Smooth muscle cell (in vitro differentiated cells): Measurements from ENCODE around the gene TMEM163. TPM values are rescaled to one million over a fixed set of nuclear protein-coding genes. Genes with fewer than 3 reads are reported as not detected.

Experiments
- DNase-seq: peaks from one replicate; lab custom pipeline; 2025; ENCODE audit not compliant: unreplicated experiment; lab: John Stamatoyannopoulos, UW
- H2AFZ ChIP-seq: fragments of 200-600 bp; sonication (generic); 2 replicates; pipeline ENCODE4 v1.6.0; 2016; ENCODE audit warnings: antibody characterized with exemption, low read depth, mild to moderate bottlenecking
- H3F3A ChIP-seq: fragments of 200-600 bp; sonication (generic); 2 replicates; pipeline ENCODE4 v1.6.0; 2017; ENCODE audit warnings: antibody characterized with exemption, low read depth
- H3K27ac ChIP-seq: fragments of 200-600 bp; sonication (generic); 2 replicates; pipeline ENCODE4 v1.5.1; 2016; ENCODE audit warnings: low read depth, mild to moderate bottlenecking
- H3K27me3 ChIP-seq: fragments of 200-600 bp; sonication (generic); 2 replicates; pipeline ENCODE4 v1.6.1; 2016; ENCODE audit warnings: low read depth, mild to moderate bottlenecking
- H3K36me3 ChIP-seq: fragments of 200-600 bp; sonication (generic); 2 replicates; pipeline ENCODE4 v1.5.1; 2016; ENCODE audit warnings: low read depth
- H3K4me1 ChIP-seq: fragments of 200-600 bp; sonication (generic); 2 replicates; pipeline ENCODE4 v1.5.1; 2016; ENCODE audit warnings: low read depth
- H3K4me2 ChIP-seq: fragments of 200-600 bp; sonication (generic); 2 replicates; pipeline ENCODE4 v1.6.0; 2016; ENCODE audit warnings: mild to moderate bottlenecking
- H3K4me3 ChIP-seq: fragments of 200-600 bp; sonication (generic); 2 replicates; pipeline ENCODE4 v1.5.1; 2016; ENCODE audit warnings: mild to moderate bottlenecking
- H3K79me2 ChIP-seq: fragments of 200-600 bp; sonication (generic); 2 replicates; pipeline ENCODE4 v1.6.0; 2016; ENCODE audit warnings: low read depth, mild to moderate bottlenecking
- H3K9ac ChIP-seq: fragments of 200-600 bp; sonication (generic); 2 replicates; pipeline ENCODE4 v1.6.0; 2016; ENCODE audit warnings: low read depth
- H3K9me3 ChIP-seq: fragments of 200-600 bp; sonication (generic); replicated peaks from 2 replicates; pipeline ENCODE4 v1.5.1; 2016; ENCODE audit warnings: low read depth
- H4K20me1 ChIP-seq: fragments of 200-600 bp; sonication (generic); 2 replicates; pipeline ENCODE4 v1.6.0; 2016; ENCODE audit warnings: low read depth
- WGBS: methylation state at CpG from one replicate; pipeline ENCODE4 v1.1.7; 2016; ENCODE audit warnings: low lambda C conversion rate; 5-methylcytosine and 5-hydroxymethylcytosine counted together
- polyA plus RNA-seq: library from polyadenylated mRNA; unstranded; fragments of >200 nt; fragmentation: Nextera tagmentation; extraction: Ambion mirVana; gene quantifications from 2 replicates; pipeline ENCODE4 v1.2.1, GENCODE V29; 2016
- total RNA-seq: library from RNA; depleted of rRNA; stranded (reverse); fragments of >200 nt; gene quantifications from 2 replicates; pipeline ENCODE4 v1.2.3, GENCODE V29; 2014
- TF ChIP-seq, protein P1 (sequence below): fragments of 200-600 bp; sonication (generic); IDR thresholded peaks from 2 replicates; pipeline ENCODE4 v1.5.1; 2017; ENCODE audit warnings: borderline replicate concordance, mild to moderate bottlenecking, antibody characterized with exemption; ENCODE audit not compliant: insufficient read depth, poor library complexity, severe bottlenecking

Gene TMEM163
- total and polyA plus RNA-seq, 2 experiments from 2014 or later = 0.31 TPM; not detected in 1

DNA sequence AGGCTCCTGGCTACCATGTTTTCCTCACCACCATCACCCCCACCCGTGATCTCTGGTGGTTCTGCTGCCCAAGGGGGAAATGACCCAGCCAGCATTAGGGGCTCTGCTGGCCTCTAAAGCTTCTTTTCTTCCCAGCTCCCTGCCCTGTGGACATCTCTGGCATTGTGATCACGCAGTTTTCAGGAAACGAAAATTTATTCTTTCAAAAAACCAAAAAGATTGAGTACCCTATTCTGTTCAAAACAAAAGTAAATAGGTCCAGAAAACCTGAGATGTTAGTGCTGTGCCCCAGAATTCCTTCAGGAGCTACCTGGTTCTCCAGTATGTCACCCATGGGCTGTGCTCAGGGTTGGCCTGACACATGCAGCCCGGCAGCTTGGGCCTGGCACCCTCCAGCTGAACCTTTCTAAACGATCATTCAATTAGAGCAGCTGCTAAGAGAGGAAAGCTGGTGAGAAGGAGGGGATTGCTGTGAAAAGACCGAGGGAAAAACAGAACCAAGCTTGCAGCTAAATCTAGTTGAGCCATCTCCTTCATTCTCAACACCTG, 307.4 kb downstream of the TMEM163 start:
- Histone ChIP-seq H3K79me2 (no peaks in the 10 kb centered on the region), H2AFZ (no peak overlapping the region), H3K9me3 (no peaks in the 10 kb centered on the region), H3K27me3 (no peaks in the 10 kb centered on the region), H3F3A (peaks cover 7% of the 10 kb centered on the region), H3K36me3 (no peaks in the 10 kb centered on the region), H3K9ac (no peak overlapping the region), H3K4me2 (peak overlapping the region; percentile 57), H3K4me3 (no peak overlapping the region), H4K20me1 (no peaks in the 10 kb centered on the region), H3K27ac (peak overlapping the region; percentile 15), H3K4me1 (peaks cover 14% of the 10 kb centered on the region)
- WGBS = 64% methylated on average over 6 of the region's 6 CpGs
- TF ChIP-seq, protein P1, sequence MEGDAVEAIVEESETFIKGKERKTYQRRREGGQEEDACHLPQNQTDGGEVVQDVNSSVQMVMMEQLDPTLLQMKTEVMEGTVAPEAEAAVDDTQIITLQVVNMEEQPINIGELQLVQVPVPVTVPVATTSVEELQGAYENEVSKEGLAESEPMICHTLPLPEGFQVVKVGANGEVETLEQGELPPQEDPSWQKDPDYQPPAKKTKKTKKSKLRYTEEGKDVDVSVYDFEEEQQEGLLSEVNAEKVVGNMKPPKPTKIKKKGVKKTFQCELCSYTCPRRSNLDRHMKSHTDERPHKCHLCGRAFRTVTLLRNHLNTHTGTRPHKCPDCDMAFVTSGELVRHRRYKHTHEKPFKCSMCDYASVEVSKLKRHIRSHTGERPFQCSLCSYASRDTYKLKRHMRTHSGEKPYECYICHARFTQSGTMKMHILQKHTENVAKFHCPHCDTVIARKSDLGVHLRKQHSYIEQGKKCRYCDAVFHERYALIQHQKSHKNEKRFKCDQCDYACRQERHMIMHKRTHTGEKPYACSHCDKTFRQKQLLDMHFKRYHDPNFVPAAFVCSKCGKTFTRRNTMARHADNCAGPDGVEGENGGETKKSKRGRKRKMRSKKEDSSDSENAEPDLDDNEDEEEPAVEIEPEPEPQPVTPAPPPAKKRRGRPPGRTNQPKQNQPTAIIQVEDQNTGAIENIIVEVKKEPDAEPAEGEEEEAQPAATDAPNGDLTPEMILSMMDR = no peak
- DNase-seq = no peak

DNA sequence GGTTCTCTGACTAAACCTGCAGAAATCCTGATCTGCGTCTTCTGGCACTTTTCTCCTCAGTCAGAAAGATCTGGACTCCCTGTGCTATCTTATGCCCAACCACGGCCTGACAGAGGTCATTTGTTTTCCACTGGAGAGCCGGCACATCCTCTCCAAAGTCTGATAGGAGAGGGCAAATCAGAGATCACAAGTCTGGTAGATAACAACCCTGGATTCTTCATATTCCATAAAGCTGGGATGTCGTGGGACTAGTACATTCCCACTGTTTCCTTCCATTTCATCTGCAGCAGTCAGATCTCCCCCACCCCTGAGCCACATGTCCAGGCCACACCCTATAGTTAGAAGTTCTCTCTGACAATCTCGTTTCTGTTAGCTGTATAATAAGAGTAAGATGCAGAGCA, 308.0 kb downstream of the TMEM163 start:
- no peaks in the 10 kb centered on the region for H4K20me1 ChIP-seq
- DNase-seq = no peak
- no peak overlapping the region for H3K4me3 ChIP-seq
- H3F3A ChIP-seq = peaks cover 7% of the 10 kb centered on the region
- H3K36me3 ChIP-seq = no peaks in the 10 kb centered on the region
- peak overlapping the region; percentile 57 for H3K4me2 ChIP-seq
- H3K9me3 ChIP-seq = no peaks in the 10 kb centered on the region
- no peaks in the 10 kb centered on the region for H3K79me2 ChIP-seq
- no peaks in the 10 kb centered on the region for H3K27me3 ChIP-seq
- H3K9ac ChIP-seq = no peak overlapping the region
- H3K27ac ChIP-seq = peak overlapping the region; percentile 15
- TF ChIP-seq, protein P1 = no peak
- H2AFZ ChIP-seq = no peak overlapping the region
- 10% methylated on average over 5 of the region's 5 CpGs for WGBS
- peaks cover 14% of the 10 kb centered on the region for H3K4me1 ChIP-seq

GRCh38 chr2:134410006-134410405, 308.8 kb downstream of the TMEM163 start:
- WGBS = 76% methylated on average over 2 of the region's 2 CpGs
- Histone ChIP-seq H3K27ac (peak overlapping the region; percentile 15), H3K9me3 (no peaks in the 10 kb centered on the region), H3K79me2 (no peaks in the 10 kb centered on the region), H3K4me2 (peak overlapping the region; percentile 57), H4K20me1 (no peaks in the 10 kb centered on the region), H2AFZ (no peak overlapping the region), H3K9ac (no peak overlapping the region), H3K4me3 (no peak overlapping the region), H3K27me3 (no peaks in the 10 kb centered on the region), H3K4me1 (peaks cover 14% of the 10 kb centered on the region), H3F3A (peaks cover 7% of the 10 kb centered on the region), H3K36me3 (no peaks in the 10 kb centered on the region)
- DNase-seq = no peak
- TF ChIP-seq, protein P1 = no peak

DNA sequence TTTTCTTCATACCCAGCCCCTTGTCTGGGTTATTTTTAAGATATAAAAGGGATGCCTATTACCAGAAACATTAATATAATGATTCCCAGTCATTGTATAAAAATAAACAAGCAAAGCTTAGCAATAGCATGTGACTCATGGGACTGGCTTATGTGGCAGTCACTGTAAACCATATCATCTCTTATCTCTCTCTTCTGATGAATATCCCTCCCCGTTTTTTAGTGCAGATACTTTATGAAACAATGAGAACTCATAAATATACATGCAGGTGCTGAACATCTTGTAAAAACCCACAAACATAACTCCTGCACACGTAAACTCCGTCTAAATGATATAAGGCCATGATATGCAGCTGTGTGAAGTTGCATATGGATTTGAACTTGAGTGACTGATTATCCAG, 310.0 kb downstream of the TMEM163 start:
- H3K79me2 ChIP-seq = no peaks in the 10 kb centered on the region
- H3K9me3 ChIP-seq = no peaks in the 10 kb centered on the region
- H4K20me1 ChIP-seq = no peaks in the 10 kb centered on the region
- H3K27me3 ChIP-seq = no peaks in the 10 kb centered on the region
- H3K4me1 ChIP-seq = peaks cover 14% of the 10 kb centered on the region
- H3K9ac ChIP-seq = no peak overlapping the region
- no peaks in the 10 kb centered on the region for H3K36me3 ChIP-seq
- no peak overlapping the region for H2AFZ ChIP-seq
- peaks cover 7% of the 10 kb centered on the region for H3F3A ChIP-seq
- TF ChIP-seq, protein P1 = no peak
- H3K4me3 ChIP-seq = no peak overlapping the region
- no peak for DNase-seq
- peak overlapping the region; percentile 41 for H3K4me2 ChIP-seq
- peak overlapping the region; percentile 61 for H3K27ac ChIP-seq
- 23% methylated on average over 3 of the region's 3 CpGs for whole genome bisulfite sequencing
